Measurements from ENCODE around the gene STX1B. TPM values are rescaled to one million over a fixed set of nuclear protein-coding genes. Genes with fewer than 3 reads are reported as not detected.

STX1B gene
- total RNA-seq, 1 donor from 2014 or later = 4.5 TPM

DNA sequence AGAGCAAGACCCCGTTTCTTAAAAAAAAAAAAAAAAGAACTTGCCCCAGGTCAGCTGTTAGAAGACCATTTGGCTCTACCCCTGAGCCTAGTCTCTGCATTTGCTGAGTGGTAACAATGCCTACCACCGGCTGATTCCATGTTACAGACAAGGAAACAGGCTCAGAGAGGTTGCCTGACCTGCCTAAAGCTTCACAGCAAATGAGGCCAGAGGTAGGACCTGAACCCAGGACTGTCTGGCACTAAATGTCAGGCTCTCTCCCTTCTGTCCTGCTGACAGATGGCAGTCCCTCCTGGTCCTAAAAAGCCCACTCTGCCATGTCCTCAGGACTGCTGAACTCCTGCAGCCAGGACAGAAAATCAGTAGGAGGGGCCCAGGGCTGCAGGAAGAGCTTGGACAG, 5.8 kb downstream of the STX1B start:
- no peaks in the 10 kb centered on the region for H3K36me3 Mint-ChIP-seq (ENCODE audit: unreplicated experiment)

GRCh38 chr16:31003744-31004143, 6.7 kb downstream of the STX1B start:
- no peak overlapping the region for H3K27ac Mint-ChIP-seq (ENCODE audit: unreplicated experiment)
- no peak for DNase-seq (ENCODE audit: extremely low spot score, unreplicated experiment)
- no peak overlapping the region for H3K4me3 Mint-ChIP-seq (ENCODE audit: unreplicated experiment)

More for the DNA sequence above, 5.8 kb downstream of the STX1B start:
- Mint-ChIP-seq H3K4me3 (ENCODE audit: unreplicated experiment) (no peak overlapping the region), H3K4me1 (ENCODE audit: unreplicated experiment) (peaks cover 3% of the 10 kb centered on the region), H3K27ac (ENCODE audit: unreplicated experiment) (no peak overlapping the region), H3K27me3 (ENCODE audit: unreplicated experiment) (no peaks in the 10 kb centered on the region), H3K9me3 (ENCODE audit: unreplicated experiment) (no peaks in the 10 kb centered on the region)
- TF ChIP-seq CTCF (IDR thresholded peaks at IDR 0.05) = no peak
- no peak for DNase-seq (ENCODE audit: extremely low spot score, unreplicated experiment)

GRCh38 chr16:31002862-31003341, 7.5 kb downstream of the STX1B start:
- peaks cover 15% of the 10 kb centered on the region for H3K4me1 Mint-ChIP-seq (ENCODE audit: unreplicated experiment)
- H3K36me3 Mint-ChIP-seq (ENCODE audit: unreplicated experiment) = no peaks in the 10 kb centered on the region
- no peaks in the 10 kb centered on the region for H3K9me3 Mint-ChIP-seq (ENCODE audit: unreplicated experiment)
- no peaks in the 10 kb centered on the region for H3K27me3 Mint-ChIP-seq (ENCODE audit: unreplicated experiment)
- TF ChIP-seq CTCF (IDR thresholded peaks at IDR 0.05) = no peak
- no peak for DNase-seq (ENCODE audit: extremely low spot score, unreplicated experiment)
- H3K27ac Mint-ChIP-seq (ENCODE audit: unreplicated experiment) = no peak overlapping the region
- H3K4me3 Mint-ChIP-seq (ENCODE audit: unreplicated experiment) = no peak overlapping the region

More at GRCh38 chr16:31003744-31004143, 6.7 kb downstream of the STX1B start:
- Mint-ChIP-seq H3K4me1 (ENCODE audit: unreplicated experiment) (peaks cover 6% of the 10 kb centered on the region), H3K27me3 (ENCODE audit: unreplicated experiment) (no peaks in the 10 kb centered on the region), H3K9me3 (ENCODE audit: unreplicated experiment) (no peaks in the 10 kb centered on the region), H3K36me3 (ENCODE audit: unreplicated experiment) (no peaks in the 10 kb centered on the region)
- TF ChIP-seq CTCF (IDR thresholded peaks at IDR 0.05) = no peak

- Mint-ChIP-seq H3K36me3 (ENCODE audit: unreplicated experiment) (no peaks in the 10 kb centered on the region), H3K9me3 (ENCODE audit: unreplicated experiment) (no peaks in the 10 kb centered on the region)
- no peak for TF ChIP-seq CTCF (IDR thresholded peaks at IDR 0.05)
Observed at GRCh38 chr16:31002250-31002700, 8.2 kb downstream of the STX1B start.

DNA sequence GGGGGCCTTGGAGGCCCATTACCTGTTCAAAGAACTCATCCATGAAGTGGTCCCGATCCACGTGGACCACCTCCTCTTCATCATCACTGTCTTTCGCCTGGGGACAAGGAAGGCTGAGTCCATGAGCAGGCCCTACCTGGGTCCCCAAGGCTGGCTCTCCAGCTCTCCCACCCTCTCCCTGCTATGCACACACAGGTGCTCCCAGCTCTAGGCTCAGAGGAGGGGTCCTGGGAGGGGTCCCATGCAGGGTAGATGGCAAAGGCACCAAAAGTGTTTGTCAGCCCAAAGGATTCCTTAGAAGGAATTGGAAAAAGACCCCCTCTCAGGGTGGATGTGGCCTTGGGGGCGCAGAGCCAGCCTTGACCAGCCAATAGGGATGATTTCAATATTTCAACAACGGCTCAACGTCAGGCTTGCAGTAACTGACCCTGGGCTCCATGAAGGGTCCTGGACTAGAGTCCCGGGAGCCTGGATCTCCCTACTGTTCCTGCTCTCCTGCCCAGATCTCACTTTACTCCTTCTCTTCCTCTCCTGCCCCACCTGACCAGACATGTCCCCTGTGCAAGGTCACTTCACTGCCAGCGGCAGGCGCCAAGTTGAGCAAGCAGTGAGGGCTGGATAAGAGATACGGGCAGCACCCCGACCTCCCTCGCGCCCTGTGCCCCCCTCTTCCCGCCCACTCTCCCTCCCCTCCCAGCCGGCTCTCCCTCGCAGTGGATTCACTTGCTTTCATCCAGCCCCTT, 8.8 kb downstream of the STX1B start:
- Mint-ChIP-seq H3K36me3 (ENCODE audit: unreplicated experiment) (no peaks in the 10 kb centered on the region), H3K4me3 (ENCODE audit: unreplicated experiment) (no peak overlapping the region), H3K4me1 (ENCODE audit: unreplicated experiment) (peaks cover 23% of the 10 kb centered on the region), H3K27ac (ENCODE audit: unreplicated experiment) (no peak overlapping the region), H3K9me3 (ENCODE audit: unreplicated experiment) (no peaks in the 10 kb centered on the region), H3K27me3 (ENCODE audit: unreplicated experiment) (no peaks in the 10 kb centered on the region)
- no peak for DNase-seq (ENCODE audit: extremely low spot score, unreplicated experiment)
- TF ChIP-seq CTCF (IDR thresholded peaks at IDR 0.05) = no peak

More at GRCh38 chr16:31002250-31002700, 8.2 kb downstream of the STX1B start:
- DNase-seq (ENCODE audit: extremely low spot score, unreplicated experiment) = no peak
- no peak overlapping the region for H3K27ac Mint-ChIP-seq (ENCODE audit: unreplicated experiment)
- peaks cover 21% of the 10 kb centered on the region for H3K4me1 Mint-ChIP-seq (ENCODE audit: unreplicated experiment)
- no peaks in the 10 kb centered on the region for H3K27me3 Mint-ChIP-seq (ENCODE audit: unreplicated experiment)
- H3K4me3 Mint-ChIP-seq (ENCODE audit: unreplicated experiment) = no peak overlapping the region
